Measurements from ENCODE around the gene KRT73.
"Not testable (repeated sequence)": the region's sequence is repeated elsewhere in the genome, so short reads cannot be mapped to it uniquely, and the experiment has no call there.

The KRT73 gene

GRCh38 chr12:52600071-52600470, 18.3 kb downstream of the KRT73 start:
- no peak for DNase-seq (ENCODE audit: low spot score)

GRCh38 chr12:52598966-52599365, 19.4 kb downstream of the KRT73 start:
- DNase-seq (ENCODE audit: low spot score), result no peak

- DNase-seq (ENCODE audit: low spot score), result not testable (repeated sequence)
Measured at GRCh38 chr12:52594237-52594636, 24.1 kb downstream of the KRT73 start.

GRCh38 chr12:52591521-52591920, 26.8 kb downstream of the KRT73 start:
- no peak for DNase-seq (ENCODE audit: low spot score)

- DNase-seq (ENCODE audit: low spot score), result no peak
Measured at GRCh38 chr12:52590021-52590420, 28.3 kb downstream of the KRT73 start.

- DNase-seq (ENCODE audit: low spot score), result no peak
Measured at GRCh38 chr12:52587563-52587962, 30.8 kb downstream of the KRT73 start.

- DNase-seq (ENCODE audit: low spot score), result no peak
Measured at GRCh38 chr12:52585946-52586345, 32.4 kb downstream of the KRT73 start.

- DNase-seq (ENCODE audit: low spot score), result no peak
Measured at GRCh38 chr12:52585066-52585465, 33.3 kb downstream of the KRT73 start.

- DNase-seq (ENCODE audit: low spot score), result no peak
Measured at GRCh38 chr12:52584156-52584682, 34.1 kb downstream of the KRT73 start.

- DNase-seq (ENCODE audit: low spot score), result peak; percentile 34
Measured at GRCh38 chr12:52582971-52583456, 35.3 kb downstream of the KRT73 start.

GRCh38 chr12:52582486-52582885, 35.9 kb downstream of the KRT73 start:
- no peak for DNase-seq (ENCODE audit: low spot score)

GRCh38 chr12:52581481-52581880, 36.9 kb downstream of the KRT73 start:
- no peak for DNase-seq (ENCODE audit: low spot score)

- DNase-seq (ENCODE audit: low spot score), result no peak
Measured at GRCh38 chr12:52581066-52581465, 37.3 kb downstream of the KRT73 start.

GRCh38 chr12:52580496-52580895, 37.9 kb downstream of the KRT73 start:
- DNase-seq (ENCODE audit: low spot score), result no peak

GRCh38 chr12:52579468-52580465, 38.6 kb downstream of the KRT73 start:
- no peak for DNase-seq (ENCODE audit: low spot score)

GRCh38 chr12:52578469-52578868, 39.9 kb downstream of the KRT73 start:
- DNase-seq (ENCODE audit: low spot score), result no peak

GRCh38 chr12:52577316-52577715, 41.0 kb downstream of the KRT73 start:
- DNase-seq (ENCODE audit: low spot score), result no peak

GRCh38 chr12:52575948-52576347, 42.4 kb downstream of the KRT73 start:
- DNase-seq (ENCODE audit: low spot score), result no peak

- no peak for DNase-seq (ENCODE audit: low spot score)
Measured at GRCh38 chr12:52575256-52575655, 43.1 kb downstream of the KRT73 start.

- DNase-seq (ENCODE audit: low spot score), result no peak
Measured at GRCh38 chr12:52573743-52574142, 44.6 kb downstream of the KRT73 start, which contains the start of gene KRT74. KRT74 (minus strand) TSS chr12:52573843; CDS start chr12:52573777, 66 bp downstream.

- peak; percentile 0 for DNase-seq (ENCODE audit: low spot score)
Measured at GRCh38 chr12:52573306-52573705, 45.1 kb downstream of the KRT73 start.

- DNase-seq (ENCODE audit: low spot score), result no peak
Measured at GRCh38 chr12:52570511-52570910, 47.8 kb downstream of the KRT73 start.

GRCh38 chr12:52568111-52568510, 50.2 kb downstream of the KRT73 start:
- no peak for DNase-seq (ENCODE audit: low spot score)
